ENCODE data around the gene PGLYRP3.

GRCh38 chr1:153265457-153265856 lies 47.3 kb downstream of the PGLYRP3 start:
- TF ChIP-seq, protein P1, sequence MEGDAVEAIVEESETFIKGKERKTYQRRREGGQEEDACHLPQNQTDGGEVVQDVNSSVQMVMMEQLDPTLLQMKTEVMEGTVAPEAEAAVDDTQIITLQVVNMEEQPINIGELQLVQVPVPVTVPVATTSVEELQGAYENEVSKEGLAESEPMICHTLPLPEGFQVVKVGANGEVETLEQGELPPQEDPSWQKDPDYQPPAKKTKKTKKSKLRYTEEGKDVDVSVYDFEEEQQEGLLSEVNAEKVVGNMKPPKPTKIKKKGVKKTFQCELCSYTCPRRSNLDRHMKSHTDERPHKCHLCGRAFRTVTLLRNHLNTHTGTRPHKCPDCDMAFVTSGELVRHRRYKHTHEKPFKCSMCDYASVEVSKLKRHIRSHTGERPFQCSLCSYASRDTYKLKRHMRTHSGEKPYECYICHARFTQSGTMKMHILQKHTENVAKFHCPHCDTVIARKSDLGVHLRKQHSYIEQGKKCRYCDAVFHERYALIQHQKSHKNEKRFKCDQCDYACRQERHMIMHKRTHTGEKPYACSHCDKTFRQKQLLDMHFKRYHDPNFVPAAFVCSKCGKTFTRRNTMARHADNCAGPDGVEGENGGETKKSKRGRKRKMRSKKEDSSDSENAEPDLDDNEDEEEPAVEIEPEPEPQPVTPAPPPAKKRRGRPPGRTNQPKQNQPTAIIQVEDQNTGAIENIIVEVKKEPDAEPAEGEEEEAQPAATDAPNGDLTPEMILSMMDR (IDR thresholded peaks at IDR 0.05) = peak in 3 of 12 donors; percentile 18 to 54 (median 41)
- no peak for TF ChIP-seq POLR2A (IDR thresholded peaks at IDR 0.05)
